A673 (cell line): ENCODE data around the gene ERP44.

Experiments used
- CTCF ChIP-seq: fragments of 300-800, 200-600 bp; sonication (generic); conservative IDR thresholded peaks from 2 replicates; pipeline ENCODE4 v1.5.1; 2017; ENCODE audit warnings: low read depth, mild to moderate bottlenecking, antibody characterized with exemption, low read length, moderate library complexity, mixed read lengths
- EZH2 ChIP-seq: fragments of 200-600 bp; sonication (generic); IDR thresholded peaks from 2 replicates; pipeline ENCODE4 v1.6.1; 2017; ENCODE audit warnings: borderline replicate concordance, low read depth, mild to moderate bottlenecking, mixed read lengths, antibody characterized with exemption, low read length; ENCODE audit not compliant: poor library complexity, severe bottlenecking

- TF ChIP-seq CTCF = no peak
- TF ChIP-seq EZH2 = no peak
These were observed 125.3 kb downstream of the ERP44 start for GRCh38 chr9:99973455-99973854.
